OCI-LY1 (cell line): ENCODE data around the gene MROH7.

Experiments
- EZH2 ChIP-seq: fragments of 200-600 bp; sonication (generic), shearing (Covaris generic); IDR thresholded peaks from 2 replicates; pipeline ENCODE4 v1.8.0; 2017; ENCODE audit warnings: borderline replicate concordance, mixed run types, mild to moderate bottlenecking, antibody characterized with exemption, low read length, moderate library complexity, mixed read lengths
- TF ChIP-seq, protein P1 (sequence below): fragments of 200-600 bp; sonication (generic), shearing (Covaris generic); IDR thresholded peaks from 2 replicates; pipeline ENCODE4 v1.5.1; 2017; ENCODE audit warnings: mild to moderate bottlenecking, antibody characterized with exemption, low read length, moderate library complexity, mixed read lengths

DNA sequence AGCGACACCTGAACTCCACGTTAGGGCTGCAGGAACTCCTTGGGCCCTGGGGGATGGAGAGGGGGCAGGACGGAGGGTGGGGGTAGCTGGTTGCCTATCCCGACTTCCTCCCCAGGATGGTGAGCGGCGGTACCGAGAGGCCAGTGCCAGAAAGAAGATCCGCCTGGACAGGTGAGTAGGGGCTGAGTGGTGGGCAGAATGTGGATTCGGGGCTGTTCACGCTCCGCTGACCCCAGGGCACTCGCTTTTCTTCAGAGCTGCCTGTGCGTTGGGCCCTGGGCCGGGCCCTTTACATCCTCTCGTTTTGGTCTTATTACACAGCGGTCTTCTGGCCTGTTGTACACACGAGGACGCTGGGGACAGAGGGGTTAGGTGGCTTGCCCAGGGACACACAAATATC is 39.0 kb upstream of the MROH7 start:
- TF ChIP-seq, protein P1, sequence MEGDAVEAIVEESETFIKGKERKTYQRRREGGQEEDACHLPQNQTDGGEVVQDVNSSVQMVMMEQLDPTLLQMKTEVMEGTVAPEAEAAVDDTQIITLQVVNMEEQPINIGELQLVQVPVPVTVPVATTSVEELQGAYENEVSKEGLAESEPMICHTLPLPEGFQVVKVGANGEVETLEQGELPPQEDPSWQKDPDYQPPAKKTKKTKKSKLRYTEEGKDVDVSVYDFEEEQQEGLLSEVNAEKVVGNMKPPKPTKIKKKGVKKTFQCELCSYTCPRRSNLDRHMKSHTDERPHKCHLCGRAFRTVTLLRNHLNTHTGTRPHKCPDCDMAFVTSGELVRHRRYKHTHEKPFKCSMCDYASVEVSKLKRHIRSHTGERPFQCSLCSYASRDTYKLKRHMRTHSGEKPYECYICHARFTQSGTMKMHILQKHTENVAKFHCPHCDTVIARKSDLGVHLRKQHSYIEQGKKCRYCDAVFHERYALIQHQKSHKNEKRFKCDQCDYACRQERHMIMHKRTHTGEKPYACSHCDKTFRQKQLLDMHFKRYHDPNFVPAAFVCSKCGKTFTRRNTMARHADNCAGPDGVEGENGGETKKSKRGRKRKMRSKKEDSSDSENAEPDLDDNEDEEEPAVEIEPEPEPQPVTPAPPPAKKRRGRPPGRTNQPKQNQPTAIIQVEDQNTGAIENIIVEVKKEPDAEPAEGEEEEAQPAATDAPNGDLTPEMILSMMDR = no peak
- TF ChIP-seq EZH2 = no peak
